Glomerular visceral epithelial cell (primary cell): ENCODE measurements around the gene LINC01488.

ENCODE experiments used
- DNase-seq: peaks from one replicate; pipeline ENCODE4 v3.0.0-alpha.2; 2016; ENCODE audit errors: extremely low spot score

LINC01488 gene

GRCh38 chr11:69492201-69492991 lies 10.9 kb downstream of the LINC01488 start:
- DNase-seq, result peak; percentile 47

- no peak for DNase-seq
Observed at GRCh38 chr11:69493931-69494821, 12.7 kb downstream of the LINC01488 start.

GRCh38 chr11:69494851-69495250 lies 13.4 kb downstream of the LINC01488 start:
- DNase-seq, result no peak

GRCh38 chr11:69495441-69496201 lies 14.2 kb downstream of the LINC01488 start:
- DNase-seq, result no peak

- no peak for DNase-seq
Observed at GRCh38 chr11:69496202-69496557, 14.7 kb downstream of the LINC01488 start.

- no peak for DNase-seq
Observed at GRCh38 chr11:69496631-69497220, 15.3 kb downstream of the LINC01488 start.

- peak; percentile 97 for DNase-seq
Observed at GRCh38 chr11:69497221-69497787, 15.8 kb downstream of the LINC01488 start.

GRCh38 chr11:69498614-69499175 lies 17.2 kb downstream of the LINC01488 start:
- DNase-seq, result no peak

- no peak for DNase-seq
Observed at GRCh38 chr11:69499186-69499917, 17.9 kb downstream of the LINC01488 start.

GRCh38 chr11:69499918-69500284 lies 18.4 kb downstream of the LINC01488 start:
- DNase-seq, result no peak

GRCh38 chr11:69500285-69501120 lies 19.0 kb downstream of the LINC01488 start:
- DNase-seq, result peak; percentile 13

- no peak for DNase-seq
Observed at GRCh38 chr11:69501121-69501489, 19.6 kb downstream of the LINC01488 start.

- peak; percentile 33 for DNase-seq
Observed at GRCh38 chr11:69501891-69502860, 20.7 kb downstream of the LINC01488 start.

GRCh38 chr11:69504127-69504526 lies 22.7 kb downstream of the LINC01488 start:
- DNase-seq, result no peak

GRCh38 chr11:69504576-69505335 lies 23.3 kb downstream of the LINC01488 start:
- DNase-seq, result no peak

- DNase-seq, result no peak
Observed at GRCh38 chr11:69508974-69509373, 27.5 kb downstream of the LINC01488 start.

GRCh38 chr11:69509381-69509780 lies 27.9 kb downstream of the LINC01488 start:
- no peak for DNase-seq
